Erythroblast (primary cell): ENCODE data around the gene DLEC1.

ENCODE experiments used
- GATA1 ChIP-seq: IDR thresholded peaks from 2 replicates; pipeline ENCODE4 v1.6.1; 2011; ENCODE audit warnings: low read depth, mild to moderate bottlenecking, control low read depth, low read length, moderate library complexity
- POLR2A ChIP-seq: IDR thresholded peaks from 2 replicates; pipeline ENCODE4 v1.6.1; 2011; ENCODE audit warnings: mild to moderate bottlenecking, low read length

DNA sequence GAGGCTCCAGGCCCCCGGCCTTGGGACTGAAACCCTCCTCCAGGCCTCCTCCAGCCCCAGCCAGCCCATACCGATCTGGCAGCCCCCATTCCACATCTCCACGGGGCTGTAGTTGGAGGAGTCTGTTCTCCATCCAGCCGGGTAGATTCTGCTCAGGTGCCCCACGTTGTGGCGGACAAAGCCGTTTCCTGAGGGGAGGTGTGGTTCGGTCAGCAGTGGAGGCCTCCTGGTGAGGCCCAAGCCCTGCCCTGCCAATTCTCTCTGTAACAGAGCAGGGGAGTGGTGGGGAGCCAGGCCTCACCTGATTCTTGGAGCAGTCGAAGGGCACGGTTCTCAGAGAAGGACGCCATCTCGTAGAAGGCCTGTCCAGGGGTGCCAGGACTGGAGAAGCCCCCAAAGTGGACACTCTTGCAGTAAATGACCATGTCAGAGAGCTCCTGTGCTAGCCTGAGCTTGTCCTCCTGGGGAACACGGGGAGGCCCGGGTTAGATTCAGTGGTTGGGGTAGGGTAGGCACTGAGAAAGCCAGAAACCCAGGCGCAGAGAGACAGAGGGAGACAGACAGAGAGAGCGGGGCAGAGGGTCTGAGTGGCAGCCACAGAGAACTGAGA, 29.9 kb upstream of the DLEC1 start:
- TF ChIP-seq POLR2A (no peak), GATA1 (no peak)
